ACC112 (cell line): ENCODE measurements around the gene ITPR1.

Experiments used
- H2AFZ ChIP-seq: fragments of 200-600 bp; sonication (generic); one replicate; pipeline ENCODE4 v1.6.0; 2017; ENCODE audit warnings: antibody characterized with exemption, low read length; ENCODE audit not compliant: unreplicated experiment
- H3K27ac ChIP-seq: fragments of 200-600 bp; sonication (generic); 2 replicates; pipeline ENCODE4 v1.5.1; 2014; ENCODE audit warnings: low read depth, mild to moderate bottlenecking, antibody characterized with exemption, low read length, moderate library complexity
- H3K27me3 ChIP-seq: fragments of 200-600 bp; sonication (generic); 2 replicates; pipeline ENCODE4 v1.6.1; 2014; ENCODE audit warnings: mild to moderate bottlenecking, antibody characterized with exemption, low read length, moderate library complexity, mixed read lengths; ENCODE audit not compliant: insufficient read depth
- H3K36me3 ChIP-seq: fragments of 200-600 bp; sonication (generic); 2 replicates; pipeline ENCODE4 v1.6.1; 2016; ENCODE audit warnings: mild to moderate bottlenecking, antibody characterized with exemption, low read length, moderate library complexity, mixed read lengths; ENCODE audit not compliant: insufficient read depth
- H3K4me1 ChIP-seq: fragments of 200-600 bp; sonication (generic); one replicate; pipeline ENCODE4 v1.6.1; 2016; ENCODE audit warnings: low read length, mixed read lengths; ENCODE audit not compliant: insufficient read depth, unreplicated experiment, control insufficient read depth
- H3K4me3 ChIP-seq: fragments of 200-600 bp; sonication (generic); 2 replicates; pipeline ENCODE4 v1.5.1; 2014; ENCODE audit warnings: mild to moderate bottlenecking, low read depth, low read length
- H3K79me2 ChIP-seq: fragments of 200-600 bp; sonication (generic); one replicate; pipeline ENCODE4 v1.6.0; 2016; ENCODE audit warnings: low read length; ENCODE audit not compliant: control insufficient read depth, unreplicated experiment, insufficient read depth

ITPR1 gene

GRCh38 chr3:4534906-4535305 lies 41.8 kb downstream of the ITPR1 start:
- H3K4me1 ChIP-seq = no peaks in the 10 kb centered on the region
- H3K4me3 ChIP-seq = no peak overlapping the region
- H2AFZ ChIP-seq = no peak overlapping the region
- H3K27me3 ChIP-seq = no peaks in the 10 kb centered on the region
- no peak overlapping the region for H3K27ac ChIP-seq
- no peaks in the 10 kb centered on the region for H3K36me3 ChIP-seq
- H3K79me2 ChIP-seq = no peaks in the 10 kb centered on the region

- no peak overlapping the region for H3K27ac ChIP-seq
- H3K4me3 ChIP-seq = no peak overlapping the region
- H3K79me2 ChIP-seq = no peaks in the 10 kb centered on the region
- H3K4me1 ChIP-seq = no peaks in the 10 kb centered on the region
- no peaks in the 10 kb centered on the region for H3K36me3 ChIP-seq
- no peak overlapping the region for H2AFZ ChIP-seq
- H3K27me3 ChIP-seq = no peaks in the 10 kb centered on the region
These were observed 43.1 kb downstream of the ITPR1 start for GRCh38 chr3:4536260-4536659.

GRCh38 chr3:4540267-4540666 lies 47.1 kb downstream of the ITPR1 start:
- H2AFZ ChIP-seq = no peak overlapping the region
- no peak overlapping the region for H3K27ac ChIP-seq
- H3K4me3 ChIP-seq = no peak overlapping the region
- H3K79me2 ChIP-seq = no peaks in the 10 kb centered on the region
- H3K36me3 ChIP-seq = no peaks in the 10 kb centered on the region
- no peaks in the 10 kb centered on the region for H3K27me3 ChIP-seq
- no peaks in the 10 kb centered on the region for H3K4me1 ChIP-seq

DNA sequence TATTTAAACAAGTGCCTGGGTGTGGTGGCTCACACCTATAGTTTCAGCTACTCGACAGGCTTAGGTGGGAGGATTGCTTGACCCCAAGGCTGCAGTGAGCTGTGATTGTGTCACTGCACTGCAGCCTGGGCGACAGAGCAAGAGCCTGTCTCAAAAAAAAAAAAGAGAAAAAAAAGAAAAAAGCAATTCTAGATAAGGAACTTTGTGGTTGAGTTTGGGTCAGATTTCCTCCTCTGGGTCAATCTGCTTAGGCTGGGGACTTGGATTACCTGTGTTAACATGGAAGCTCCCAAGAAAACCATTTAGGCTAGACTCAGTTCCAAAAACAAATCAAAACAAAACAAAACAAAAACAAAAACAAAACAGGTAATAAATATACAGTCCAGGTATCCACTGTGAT lies 50.0 kb downstream of the ITPR1 start:
- H3K79me2 ChIP-seq = no peaks in the 10 kb centered on the region
- no peaks in the 10 kb centered on the region for H3K4me1 ChIP-seq
- no peak overlapping the region for H3K27ac ChIP-seq
- no peak overlapping the region for H3K4me3 ChIP-seq
- no peaks in the 10 kb centered on the region for H3K36me3 ChIP-seq
- no peaks in the 10 kb centered on the region for H3K27me3 ChIP-seq
- no peak overlapping the region for H2AFZ ChIP-seq

- Histone ChIP-seq H3K27me3 (no peaks in the 10 kb centered on the region), H2AFZ (no peak overlapping the region), H3K4me3 (no peak overlapping the region), H3K27ac (no peak overlapping the region), H3K36me3 (no peaks in the 10 kb centered on the region), H3K79me2 (no peaks in the 10 kb centered on the region), H3K4me1 (no peaks in the 10 kb centered on the region)
These were observed 53.4 kb downstream of the ITPR1 start for GRCh38 chr3:4546346-4547178.

- no peak overlapping the region for H3K4me3 ChIP-seq
- no peaks in the 10 kb centered on the region for H3K4me1 ChIP-seq
- H3K27me3 ChIP-seq = no peaks in the 10 kb centered on the region
- H3K79me2 ChIP-seq = no peaks in the 10 kb centered on the region
- no peak overlapping the region for H2AFZ ChIP-seq
- H3K27ac ChIP-seq = no peak overlapping the region
- no peaks in the 10 kb centered on the region for H3K36me3 ChIP-seq
These were observed 54.7 kb downstream of the ITPR1 start for GRCh38 chr3:4547799-4548198.

DNA sequence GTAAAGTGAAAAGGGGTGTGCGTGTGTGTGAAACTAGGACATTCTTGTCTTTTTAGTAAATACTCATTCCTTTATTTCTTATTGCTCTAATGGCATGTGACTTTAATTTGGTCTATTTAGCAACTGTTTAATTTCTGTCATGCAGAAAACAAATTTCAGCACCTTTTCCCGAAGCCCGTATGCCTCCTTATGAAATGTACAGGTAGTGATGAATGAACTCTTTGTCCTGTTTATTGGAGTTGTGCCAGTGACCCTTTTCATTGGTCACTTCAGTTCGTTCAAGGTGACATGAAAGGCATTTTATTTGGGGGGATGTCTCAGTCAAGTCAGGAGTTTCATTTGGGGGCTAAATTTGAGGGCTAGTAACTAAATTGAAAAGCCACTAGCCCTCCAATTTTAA lies 55.2 kb downstream of the ITPR1 start:
- Histone ChIP-seq H3K4me3 (no peak overlapping the region), H3K36me3 (no peaks in the 10 kb centered on the region), H2AFZ (no peak overlapping the region), H3K79me2 (no peaks in the 10 kb centered on the region), H3K27ac (no peak overlapping the region), H3K4me1 (no peaks in the 10 kb centered on the region), H3K27me3 (no peaks in the 10 kb centered on the region)

- Histone ChIP-seq H3K27me3 (no peaks in the 10 kb centered on the region), H3K36me3 (no peaks in the 10 kb centered on the region), H3K27ac (no peak overlapping the region)
These were observed 55.6 kb downstream of the ITPR1 start for GRCh38 chr3:4548780-4549179.

DNA sequence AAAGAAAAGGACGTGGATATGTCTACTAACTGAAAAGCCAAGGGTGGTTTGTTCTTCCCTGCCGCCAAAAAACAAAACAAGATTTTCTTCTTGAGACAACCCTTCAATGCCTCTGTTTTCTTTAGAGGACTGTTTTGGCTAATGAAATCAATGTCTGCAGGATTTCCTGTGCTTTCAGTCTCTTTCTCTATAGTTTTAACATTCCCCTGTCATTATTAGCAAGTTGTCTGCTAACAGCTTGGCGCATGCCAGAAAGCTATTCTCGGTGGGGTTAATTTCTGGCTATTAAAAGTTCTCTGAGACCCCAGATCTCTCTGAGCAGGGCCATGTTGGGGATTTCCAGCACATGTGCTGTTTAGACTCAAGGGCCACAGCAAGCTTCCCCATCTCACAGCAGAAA lies 56.7 kb downstream of the ITPR1 start:
- H3K27me3 ChIP-seq = no peaks in the 10 kb centered on the region
- no peaks in the 10 kb centered on the region for H3K36me3 ChIP-seq
- no peak overlapping the region for H3K27ac ChIP-seq
- H3K4me1 ChIP-seq = no peaks in the 10 kb centered on the region
- H3K4me3 ChIP-seq = no peak overlapping the region
- no peak overlapping the region for H2AFZ ChIP-seq
- no peaks in the 10 kb centered on the region for H3K79me2 ChIP-seq

More at GRCh38 chr3:4548780-4549179, 55.6 kb downstream of the ITPR1 start:
- no peaks in the 10 kb centered on the region for H3K4me1 ChIP-seq
- H2AFZ ChIP-seq = no peak overlapping the region
- no peaks in the 10 kb centered on the region for H3K79me2 ChIP-seq
- H3K4me3 ChIP-seq = no peak overlapping the region

DNA sequence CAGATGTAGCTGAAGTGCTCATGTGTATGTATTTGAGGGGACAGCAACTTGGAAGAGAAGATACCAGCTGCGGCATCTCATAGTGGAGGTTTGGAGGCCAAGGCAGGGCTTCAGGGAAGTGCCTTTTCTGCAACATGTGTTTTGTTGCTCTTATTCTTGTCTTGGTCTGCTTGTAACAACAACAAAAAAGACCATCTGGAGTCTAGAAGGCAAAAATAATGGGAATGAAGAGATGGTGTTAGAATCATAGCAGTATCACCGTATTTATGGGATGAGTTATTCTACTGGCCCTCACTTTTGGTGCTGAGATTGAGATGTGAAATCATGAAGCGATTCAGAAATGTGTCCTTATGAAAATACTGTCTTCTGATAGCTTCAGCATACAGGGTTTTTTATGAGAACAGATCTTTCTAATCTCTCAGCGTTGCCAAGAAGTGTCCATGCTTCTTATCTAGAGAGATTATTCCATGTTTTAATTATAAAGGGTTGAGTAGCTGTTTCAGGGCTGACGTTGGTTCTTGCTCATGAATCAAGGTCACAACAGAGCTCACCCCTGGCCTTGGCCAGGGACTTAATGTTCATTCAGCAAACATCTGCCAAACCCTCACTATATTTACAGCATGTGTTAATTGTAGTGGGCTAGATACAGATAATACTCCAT lies 58.0 kb downstream of the ITPR1 start:
- no peaks in the 10 kb centered on the region for H3K79me2 ChIP-seq
- H3K27ac ChIP-seq = no peak overlapping the region
- H2AFZ ChIP-seq = no peak overlapping the region
- H3K36me3 ChIP-seq = no peaks in the 10 kb centered on the region
- no peak overlapping the region for H3K4me3 ChIP-seq
- no peaks in the 10 kb centered on the region for H3K4me1 ChIP-seq
- no peaks in the 10 kb centered on the region for H3K27me3 ChIP-seq
